ENCODE data around the gene PIN4. TPM values are rescaled to one million over a fixed set of nuclear protein-coding genes. Genes with fewer than 3 reads are reported as not detected.

PIN4 gene
- total and polyA plus RNA-seq, 2 donors (not counting 3 experiments of a cell fraction or from before 2014, with no cell fraction given): 4.5 to 10.4 TPM

GRCh38 chrX:72247206-72247942 is 65.8 kb downstream of the PIN4 start:
- no peak overlapping the region for H2AFZ ChIP-seq (ENCODE audit: low read depth, low read length)
- ChIA-PET CTCF (interaction anchor here (1.1 to 4.0 kb wide), 3 partner anchors 10 to 293 kb away, joined by 4 to 41 read pairs (median 8); partner anchors contain the start of gene RPS4X), POLR2A (interaction anchor here (1.2 kb wide), 1 partner anchor 30 kb away, joined by 14 read pairs; the partner anchor contains the start of gene RPS4X)
- H3K79me2 ChIP-seq (ENCODE audit: control insufficient read depth, insufficient read depth, low read length): no peaks in the 10 kb centered on the region
- intact Hi-C loops (cut with micrococcal nuclease): loop anchor here (2.0 to 10.0 kb wide), 2 partner anchors 29 to 243 kb away; partner anchors contain the start of gene RPS4X
- H3K4me3 ChIP-seq (replicated peaks in 1 of 3; ENCODE audit: insufficient read depth in 1 of 3, low read depth in 1 of 3, low read length in 3 of 3): no peak overlapping the region
- H3K9me3 ChIP-seq (replicated peaks; ENCODE audit: control insufficient read depth, insufficient read depth, low read length): no peaks in the 10 kb centered on the region
- BruUV-seq (replicated peaks): no TSS peak
- no peaks in the 10 kb centered on the region for H3K36me3 ChIP-seq (ENCODE audit: control insufficient read depth in 2 of 2, extremely low read depth in 1 of 2, insufficient read depth in 2 of 2, low read length in 2 of 2)
- no peak overlapping the region for H3K27ac ChIP-seq (ENCODE audit: insufficient read depth, low read depth, low read length)
- dilution Hi-C loops (cut with MboI; ENCODE audit: extremely low pct_ligation_motif_present, low sequenced_read_pairs): no loop called here
- peak; percentile 60 for DNase-seq (ENCODE audit: low read depth, low spot score)
- H4K20me1 ChIP-seq (replicated peaks; ENCODE audit: control insufficient read depth, extremely low read depth, insufficient read depth, low read length): no peaks in the 10 kb centered on the region
- TF ChIP-seq MYC (IDR thresholded peaks at IDR 0.05; ENCODE audit: low read depth, low read length) (no peak), CTCF (IDR thresholded peaks at IDR 0.05; ENCODE audit: extremely low read depth in 1 of 2, insufficient read depth in 1 of 2, low read depth in 1 of 2, low read length in 2 of 2) (no peak), POLR2AphosphoS5 (IDR thresholded peaks at IDR 0.05; ENCODE audit: insufficient read depth, low read depth, low read length) (no peak), GATA2 (IDR thresholded peaks at IDR 0.05; ENCODE audit: insufficient read depth, insufficient read length, low read depth, low read length) (no peak), MAX (IDR thresholded peaks at IDR 0.05; ENCODE audit: insufficient read depth, insufficient read length) (no peak), EZH2 (IDR thresholded peaks at IDR 0.05; ENCODE audit: borderline replicate concordance, low read depth, low read length, severe bottlenecking) (no peak), FOS (IDR thresholded peaks at IDR 0.05; ENCODE audit: borderline replicate concordance, insufficient read depth, low read length) (no peak)
- peak; percentile 98 for FAIRE-seq
- no peaks in the 10 kb centered on the region for H3K27me3 ChIP-seq (ENCODE audit: control insufficient read depth in 2 of 2, insufficient read depth in 2 of 2, low read length in 2 of 2)
- H3K4me1 ChIP-seq (ENCODE audit: control insufficient read depth, extremely low read depth, insufficient read depth, low read length): peaks cover 16% of the 10 kb centered on the region
- H3K4me2 ChIP-seq (ENCODE audit: insufficient read depth, low read length): no peak overlapping the region
- no peak overlapping the region for H3K9ac ChIP-seq (replicated peaks; ENCODE audit: extremely low read depth, insufficient read depth, low read length)
- no peaks in the 10 kb centered on the region for H3K9me1 ChIP-seq (replicated peaks; ENCODE audit: control insufficient read depth, extremely low read depth, insufficient read depth, low read length)

Other genes starting within 250 kb of the PIN4 start
- gene RTL5, start 49.8 kb upstream of the PIN4 start, total RNA-seq: 1.7 and 2.1 TPM in 2 replicates
- 0.99 and 1.0 TPM in 2 replicates for gene RTL5, start 49.8 kb upstream of the PIN4 start, polyA plus RNA-seq
- gene ERCC6L, start 57.3 kb downstream of the PIN4 start, total RNA-seq: 6.7 and 7.5 TPM in 2 replicates
- gene ERCC6L, start 57.3 kb downstream of the PIN4 start, polyA plus RNA-seq: 0.62 and 0.92 TPM in 2 replicates
- gene RPS4X, start 95.5 kb downstream of the PIN4 start, total RNA-seq: 676 and 716 TPM in 2 replicates
- 890 and 1,035 TPM in 2 replicates for gene RPS4X, start 95.5 kb downstream of the PIN4 start, polyA plus RNA-seq
- gene CITED1, start 124.2 kb downstream of the PIN4 start, total RNA-seq: 0.83 TPM in 1 of 2 replicates, not detected in the other
- gene CITED1, start 124.2 kb downstream of the PIN4 start, polyA plus RNA-seq: not detected in 2 replicates

Data from endothelial cell of umbilical vein (primary cell).